Testis (tissue), 3 donors: ENCODE results near the gene DCTN3. TPM values are rescaled to one million over a fixed set of nuclear protein-coding genes. Genes with fewer than 3 reads are reported as not detected.

Source experiments
- DNase-seq: peaks from one replicate; pipeline ENCODE4 v3.0.0-alpha.2; 2019
- H3K27ac ChIP-seq, 2 donors: fragments of 200-600 bp; sonication (generic); one replicate each; pipeline ENCODE4 v1.5.1; 2019
- H3K27me3 ChIP-seq: fragments of 200-600 bp; sonication (generic); one replicate; pipeline ENCODE4 v1.5.1; 2019
- H3K36me3 ChIP-seq: fragments of 200-600 bp; sonication (generic); one replicate; pipeline ENCODE4 v1.5.1; 2017; ENCODE audit warnings: low read depth; ENCODE audit errors: missing control alignments
- H3K4me1 ChIP-seq: fragments of 200-600 bp; sonication (generic); one replicate; pipeline ENCODE4 v1.5.1; 2019
- H3K4me3 ChIP-seq, 2 donors: fragments of 200-600 bp; sonication (generic); one replicate each; pipeline ENCODE4 v1.5.1; 2017 to 2019
- H3K9me3 ChIP-seq: fragments of 200-600 bp; sonication (generic); one replicate; pipeline ENCODE4 v1.5.1; 2017
- CTCF ChIP-seq, 3 experiments: fragments of 450-650 bp in 2 of 3; fragments of 200-600 bp in 1 of 3; sonication (generic) in 1 of 3; IDR thresholded peaks; one replicate each; pipeline ENCODE4 v1.5.1; 2016 to 2019; ENCODE audit warnings: antibody characterized with exemption in 3 of 3, mild to moderate bottlenecking in 2 of 3, moderate library complexity in 1 of 3
- POLR2A ChIP-seq: fragments of 450-650 bp; IDR thresholded peaks from one replicate; pipeline ENCODE4 v1.6.1; 2017; ENCODE audit warnings: antibody characterized with exemption, mild to moderate bottlenecking, moderate library complexity
- WGBS, 2 donors: methylation state at CpG; one replicate each; pipeline ENCODE4 v1.1.5; 2018; 5-methylcytosine and 5-hydroxymethylcytosine counted together
- intact Hi-C: fragments of 100-400 bp; cut with DNase I; formaldehyde crosslinking; loops from one replicate; pipeline ENCODE4 v1.15.1; 2023; ENCODE audit warnings: low total_unique reads
- polyA plus RNA-seq: library from polyadenylated mRNA; stranded (reverse); fragments of 350-450 nt; fragmentation: Illumina TruSeq; extraction: RNeasy Lipid Tissue Mini Kit (QIAGEN cat#74804); gene quantifications from one replicate; pipeline ENCODE4 v1.2.3, GENCODE V29; 2014; ENCODE audit warnings: low read depth, low replicate concordance; ENCODE audit not compliant: insufficient read depth
- total RNA-seq, 2 donors: library from RNA; depleted of rRNA; stranded (reverse); fragments of >200 nt; gene quantifications; one replicate each; pipeline ENCODE4 v1.2.3, GENCODE V29; 2016

DCTN3 gene
- total and polyA plus RNA-seq, 3 donors from 2014 or later, result 55.1 to 82.9 (median 78.5) TPM

DNA sequence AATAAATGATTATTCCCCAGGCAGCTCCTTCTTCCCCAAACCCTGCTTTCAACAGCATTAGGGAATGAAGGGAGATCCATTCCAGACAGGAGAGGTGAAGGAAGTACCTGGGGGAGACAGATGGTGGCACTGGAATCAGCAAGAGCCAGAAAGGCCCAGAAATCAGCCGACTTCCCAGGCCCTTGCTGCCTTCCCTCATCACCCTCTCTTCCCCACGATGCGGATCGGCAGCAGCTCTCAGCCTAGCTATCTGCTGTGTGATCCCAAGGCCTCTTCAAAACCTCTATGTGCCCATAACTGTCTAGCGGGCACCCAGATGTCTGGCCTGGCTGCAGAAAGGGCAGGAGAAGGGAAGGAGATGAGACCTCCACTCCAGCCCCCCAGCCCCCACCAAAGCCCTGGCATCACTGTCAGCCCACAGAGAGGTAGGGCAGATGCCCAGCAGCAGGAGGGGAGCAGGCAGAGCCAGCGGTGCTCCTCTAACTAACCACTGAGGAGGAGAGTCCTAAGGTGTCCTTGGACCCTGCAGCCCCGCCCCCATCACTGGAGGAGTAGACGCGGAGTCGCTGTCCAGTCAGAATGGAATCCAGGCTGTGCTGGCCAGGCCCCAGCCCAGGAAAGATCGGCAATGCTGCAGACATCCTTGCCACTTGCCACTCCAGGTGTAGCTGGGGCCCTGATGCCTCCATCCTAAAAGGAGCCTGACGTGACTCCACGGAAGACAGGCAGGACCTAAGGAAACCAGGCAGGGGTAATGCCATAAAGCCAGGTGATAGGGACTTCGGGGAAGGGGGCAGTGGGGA lies 43.5 kb downstream of the DCTN3 start:
- Histone ChIP-seq H3K27ac (no peak overlapping the region), H3K4me1 (peaks cover 9% of the 10 kb centered on the region), H3K36me3 (no peaks in the 10 kb centered on the region), H3K4me3 (no peak overlapping the region), H3K27me3 (no peaks in the 10 kb centered on the region), H3K9me3 (no peaks in the 10 kb centered on the region)
- intact Hi-C loops, result no loop called here
- DNase-seq, result peak; percentile 79
- WGBS, 2 donors, result 47 to 56% methylated on average over 8 to 14 of the region's 14 CpGs
- TF ChIP-seq CTCF (IDR thresholded peaks at IDR 0.05) (no peak), POLR2A (no peak)

GRCh38 chr9:34575862-34576596 lies 44.3 kb downstream of the DCTN3 start:
- WGBS, 2 donors, result 72 to 84% methylated on average over 17 to 21 of the region's 21 CpGs
- H3K27ac ChIP-seq, result no peak overlapping the region
- no peaks in the 10 kb centered on the region for H3K27me3 ChIP-seq
- H3K36me3 ChIP-seq, result no peaks in the 10 kb centered on the region
- intact Hi-C loops, result no loop called here
- H3K4me3 ChIP-seq, result no peak overlapping the region
- H3K9me3 ChIP-seq, result no peaks in the 10 kb centered on the region
- TF ChIP-seq POLR2A (no peak), CTCF (IDR thresholded peaks at IDR 0.05) (no peak)
- no peak for DNase-seq
- peaks cover 9% of the 10 kb centered on the region for H3K4me1 ChIP-seq

DNA sequence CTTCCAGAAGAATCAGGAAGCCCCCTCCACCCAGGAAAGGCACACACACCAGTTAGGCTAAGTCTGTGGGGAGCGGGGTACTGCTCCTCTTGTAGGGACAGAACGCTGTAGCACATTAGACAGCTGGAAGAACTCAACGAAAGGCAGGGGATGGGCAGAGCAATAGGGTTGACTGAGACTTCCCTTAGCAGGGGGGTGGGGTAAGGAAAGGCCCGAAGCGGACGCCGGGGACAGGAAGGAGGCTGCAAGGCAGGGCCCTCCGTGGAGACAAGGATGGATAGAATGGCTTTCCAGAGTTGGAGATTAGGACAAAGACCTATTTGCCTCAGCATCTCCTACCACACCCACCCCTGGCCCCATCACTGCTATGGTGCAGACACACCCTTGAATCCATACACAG lies 45.1 kb downstream of the DCTN3 start:
- TF ChIP-seq CTCF (IDR thresholded peaks at IDR 0.05) (no peak), POLR2A (no peak)
- no peak overlapping the region for H3K27ac ChIP-seq
- H3K4me3 ChIP-seq, result no peak overlapping the region
- no peaks in the 10 kb centered on the region for H3K9me3 ChIP-seq
- DNase-seq, result no peak
- WGBS, 2 donors, result 77 to 80% methylated on average over 8 of the region's 8 CpGs
- intact Hi-C loops, result no loop called here
- peaks cover 9% of the 10 kb centered on the region for H3K4me1 ChIP-seq
- H3K27me3 ChIP-seq, result no peaks in the 10 kb centered on the region
- H3K36me3 ChIP-seq, result no peaks in the 10 kb centered on the region

GRCh38 chr9:34574571-34574970 lies 45.7 kb downstream of the DCTN3 start:
- Histone ChIP-seq H3K27me3 (no peaks in the 10 kb centered on the region), H3K4me3 (no peak overlapping the region), H3K4me1 (peaks cover 9% of the 10 kb centered on the region), H3K9me3 (no peaks in the 10 kb centered on the region), H3K36me3 (no peaks in the 10 kb centered on the region), H3K27ac (no peak overlapping the region)
- WGBS, 2 donors, result 93 to 96% methylated on average over 7 to 12 of the region's 12 CpGs
- DNase-seq, result no peak
- TF ChIP-seq POLR2A (no peak), CTCF (IDR thresholded peaks at IDR 0.05) (no peak)
- intact Hi-C loops, result no loop called here
